HG03280 (cell line): ENCODE results near the gene LAMB1.
"Not testable (repeated sequence)": the region's sequence is repeated elsewhere in the genome, so short reads cannot be mapped to it uniquely, and the experiment has no call there.

ENCODE experiments used
- ATAC-seq: cut with Tn5 transposase; IDR thresholded peaks from one replicate; pipeline ENCODE4 v1.9.1; 2021; ENCODE audit warnings: mild to moderate bottlenecking, moderate library complexity; ENCODE audit not compliant: unreplicated experiment

The LAMB1 gene

DNA sequence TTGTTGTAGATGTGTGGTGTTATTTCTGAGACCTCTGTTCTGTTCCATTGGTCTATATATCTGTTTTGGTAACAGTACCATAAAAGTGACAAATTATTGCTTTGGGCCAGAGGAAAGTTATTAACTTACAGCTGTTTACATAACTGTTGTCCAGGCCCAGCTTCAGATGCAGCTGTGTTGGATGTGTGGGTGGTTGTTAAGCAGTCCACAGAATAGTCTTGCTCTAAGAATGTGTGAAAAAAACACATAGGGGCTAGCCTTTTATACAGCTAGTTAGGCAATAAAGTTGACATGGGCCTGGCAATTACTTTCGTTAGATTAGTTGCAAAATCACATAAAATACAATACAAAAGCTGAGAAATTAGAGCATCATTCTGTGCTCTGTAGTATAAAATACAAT is 80.1 kb downstream of the LAMB1 start:
- no peak for ATAC-seq

- not testable (repeated sequence) for ATAC-seq
Measured at GRCh38 chr7:107921826-107922225, 81.1 kb downstream of the LAMB1 start.

DNA sequence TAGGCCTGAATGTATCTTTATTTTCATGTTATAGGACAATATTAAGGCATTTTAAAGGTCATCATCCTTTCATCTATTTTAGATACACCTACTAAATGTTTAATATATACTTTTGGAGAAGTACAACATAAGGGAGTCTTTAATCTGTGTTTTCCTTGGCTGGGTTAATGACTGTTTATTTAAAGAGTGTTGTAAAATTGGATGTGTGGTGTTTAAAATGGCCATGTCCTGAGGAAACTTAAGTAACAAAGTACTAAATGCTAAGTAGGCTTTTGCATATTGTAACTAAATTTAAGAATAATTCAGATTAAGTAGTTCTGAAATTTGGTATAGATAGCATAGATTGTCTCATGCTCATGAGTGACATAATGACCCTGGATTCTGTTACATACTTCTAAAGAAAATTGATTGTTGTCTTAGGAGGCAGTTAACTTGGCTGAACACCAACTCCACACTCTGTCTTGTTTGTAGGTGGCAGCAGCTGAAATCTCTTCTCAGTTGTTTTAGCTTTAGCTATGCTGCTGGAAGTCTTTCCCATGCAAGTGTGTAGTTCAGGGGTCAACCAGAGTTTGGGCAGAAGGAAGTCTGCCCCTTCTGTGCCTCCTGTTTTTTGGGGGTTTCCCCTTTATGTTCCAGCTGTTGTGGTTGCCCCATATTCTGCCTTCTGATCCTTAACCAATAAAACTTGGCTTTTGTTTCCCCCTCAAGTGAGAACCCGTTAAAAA is 82.8 kb downstream of the LAMB1 start:
- ATAC-seq: no peak

- no peak for ATAC-seq
Measured at GRCh38 chr7:107918948-107919347, 84.0 kb downstream of the LAMB1 start.

- ATAC-seq: peak; percentile 70
Measured at GRCh38 chr7:107917763-107918651, 85.0 kb downstream of the LAMB1 start.

- ATAC-seq: no peak
Measured at GRCh38 chr7:107915541-107915940, 87.4 kb downstream of the LAMB1 start.

GRCh38 chr7:107914831-107915230 is 88.1 kb downstream of the LAMB1 start:
- no peak for ATAC-seq

DNA sequence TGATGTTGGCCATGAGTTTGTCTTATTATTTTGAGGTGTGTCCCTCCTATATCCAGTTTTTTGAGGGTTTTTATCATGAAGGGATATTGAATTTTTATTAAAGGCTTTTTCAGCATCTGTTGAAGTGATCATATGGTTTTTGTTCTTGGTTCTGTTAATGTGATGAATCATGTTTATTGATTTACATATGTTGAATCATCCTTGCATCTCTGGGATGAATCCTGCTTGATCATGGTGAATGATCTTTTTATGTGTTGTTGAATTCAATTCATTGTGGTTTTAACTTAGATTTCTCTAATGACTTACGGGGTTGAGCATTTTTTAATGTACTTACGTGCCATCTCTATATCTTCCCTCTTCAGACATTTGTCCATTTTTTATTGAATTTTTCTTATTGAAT is 89.1 kb downstream of the LAMB1 start:
- no peak for ATAC-seq

DNA sequence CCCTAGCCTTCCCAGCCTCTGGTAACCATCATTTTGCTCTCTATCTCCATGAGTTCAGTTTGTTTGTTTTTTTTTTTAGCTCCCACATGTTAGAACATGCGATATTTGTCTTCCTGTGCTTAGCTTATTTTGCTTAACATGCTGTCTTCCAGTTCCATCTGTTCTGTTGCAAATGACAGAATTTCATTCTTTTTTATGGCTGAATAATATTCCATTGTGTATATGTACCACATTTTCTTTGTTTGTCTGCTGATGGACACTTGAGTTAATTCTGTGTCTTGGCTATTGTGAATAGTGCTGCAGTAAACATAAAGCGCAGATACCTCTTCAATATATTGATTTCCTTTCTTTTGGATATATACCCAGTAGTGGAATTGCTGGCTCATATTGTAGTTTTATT is 91.0 kb downstream of the LAMB1 start:
- ATAC-seq: no peak

DNA sequence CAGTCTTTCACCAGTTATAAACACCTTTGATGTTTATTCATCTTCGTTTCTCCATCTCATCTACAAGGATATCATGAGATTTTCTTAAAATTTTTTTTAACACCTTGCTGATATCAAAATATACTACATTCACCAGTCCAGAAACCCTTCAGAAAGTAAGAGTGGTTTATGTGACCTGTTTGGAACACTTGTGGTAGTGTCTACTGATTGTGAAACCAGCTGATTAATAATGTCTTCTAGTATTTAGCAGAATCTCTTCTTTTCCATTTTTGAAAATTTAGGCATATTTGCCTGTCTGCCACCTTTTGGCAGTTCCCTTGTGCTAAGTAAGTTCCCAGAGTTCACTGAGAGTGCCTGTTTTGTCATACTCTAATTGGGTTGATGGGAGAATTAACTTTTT is 93.5 kb downstream of the LAMB1 start:
- no peak for ATAC-seq

DNA sequence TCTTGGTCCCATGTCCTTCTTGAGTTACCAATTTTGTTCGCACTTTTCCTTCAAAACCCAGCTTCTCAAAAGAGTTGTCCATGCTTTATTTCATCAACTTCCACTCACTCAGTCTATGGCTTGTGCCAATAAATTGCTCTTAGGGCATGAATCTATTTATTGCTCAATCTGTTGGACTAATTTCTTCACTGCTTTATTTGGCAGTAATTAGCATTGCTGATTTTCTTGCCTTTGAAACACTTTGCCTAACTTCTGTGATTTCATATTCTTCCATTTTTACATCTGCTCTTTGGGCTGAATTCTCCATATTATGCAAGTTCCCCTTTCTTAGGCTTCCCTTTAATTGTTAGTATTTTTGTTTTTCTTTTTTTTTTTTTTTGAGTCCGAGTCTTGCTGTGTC is 95.2 kb downstream of the LAMB1 start:
- no peak for ATAC-seq

- ATAC-seq: no peak
Measured at GRCh38 chr7:107902381-107902780, 100.6 kb downstream of the LAMB1 start.

DNA sequence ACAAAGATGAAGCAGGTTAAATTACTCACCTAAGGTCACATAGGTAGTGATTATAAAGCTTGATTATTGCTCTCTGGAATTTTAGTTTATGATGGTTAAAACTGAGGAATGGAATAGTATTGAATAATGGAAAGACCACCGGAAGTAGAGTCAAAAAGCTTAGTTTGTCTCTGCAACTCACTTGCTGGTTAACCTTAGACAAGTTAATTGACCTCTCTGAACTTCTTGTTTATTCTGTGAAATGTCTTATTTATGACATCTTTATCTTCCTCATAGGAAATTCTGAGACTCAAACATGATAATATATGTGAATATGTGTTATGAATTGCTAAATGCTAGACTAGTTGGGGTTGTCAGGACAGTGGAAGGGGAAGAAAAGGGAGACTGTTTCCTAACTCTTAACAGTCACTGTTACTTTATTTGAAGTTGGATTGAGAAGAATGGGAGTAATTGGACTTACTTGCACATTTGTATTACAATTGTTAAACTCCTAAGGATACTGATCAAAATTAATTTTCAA is 102.4 kb downstream of the LAMB1 start:
- ATAC-seq: no peak

GRCh38 chr7:107898997-107899594 is 103.9 kb downstream of the LAMB1 start:
- ATAC-seq: no peak

DNA sequence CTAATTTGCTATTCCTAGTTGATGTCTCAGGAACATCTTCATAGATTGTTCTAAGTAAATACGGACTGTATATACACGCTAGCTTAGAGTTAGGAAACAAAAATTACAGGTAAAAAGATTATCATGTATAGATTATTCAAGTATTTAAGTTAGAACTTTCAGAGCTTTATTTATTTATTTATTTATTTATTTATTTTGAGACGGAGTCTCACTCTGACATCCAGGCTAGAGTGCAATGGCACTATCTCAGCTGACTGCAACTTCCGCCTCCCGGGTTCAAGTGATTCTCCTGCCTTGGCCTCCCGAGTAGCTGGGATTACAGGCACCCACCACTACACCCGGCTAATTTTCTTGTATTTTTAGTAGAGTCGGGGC is 110.6 kb downstream of the LAMB1 start:
- not testable (repeated sequence) for ATAC-seq

DNA sequence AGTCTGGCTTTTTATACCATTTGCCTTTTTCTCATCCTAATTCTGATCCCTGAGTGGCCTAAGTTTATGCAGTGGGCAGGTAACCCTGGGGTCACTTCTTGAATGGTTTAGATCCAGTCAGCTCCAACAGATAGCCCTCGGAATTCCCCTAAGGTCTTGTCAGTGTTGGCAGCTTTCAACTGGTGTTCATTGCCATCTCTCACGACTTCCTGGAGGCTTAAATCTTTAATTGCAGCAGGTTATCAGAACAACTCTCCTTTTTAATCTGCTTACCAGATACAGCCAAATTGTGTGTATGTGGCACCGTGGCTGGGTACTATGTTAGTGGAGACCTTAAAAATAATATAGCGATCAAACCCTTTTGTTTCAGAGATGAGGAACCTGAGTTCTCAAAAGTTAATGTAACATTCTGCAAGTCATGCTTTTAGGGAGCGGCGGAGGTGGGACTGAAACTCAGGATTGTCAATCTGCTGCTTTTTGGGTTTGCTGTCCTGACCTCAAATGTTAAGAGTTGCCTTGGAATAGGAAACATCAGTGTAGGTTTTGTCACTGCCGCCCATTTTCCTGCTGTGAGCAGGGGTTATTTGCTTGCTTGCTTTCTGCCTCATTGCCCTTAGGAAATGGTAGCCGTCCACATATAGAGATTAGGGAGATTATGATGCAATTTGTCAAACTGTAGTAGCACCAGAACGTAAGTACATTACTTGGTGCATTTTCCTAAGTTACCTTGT is 111.2 kb downstream of the LAMB1 start:
- peak; percentile 3 for ATAC-seq

- peak; percentile 99 for ATAC-seq
Measured at GRCh38 chr7:107890962-107891635, 111.9 kb downstream of the LAMB1 start, which contains the start of gene DLD. TSS of gene DLD (plus strand) at chr7:107891183. CDS start at chr7:107891251, 68 bp downstream.

GRCh38 chr7:107890493-107890961 is 112.4 kb downstream of the LAMB1 start:
- peak; percentile 3 for ATAC-seq

GRCh38 chr7:107889992-107890391 is 113.0 kb downstream of the LAMB1 start:
- ATAC-seq: no peak

DNA sequence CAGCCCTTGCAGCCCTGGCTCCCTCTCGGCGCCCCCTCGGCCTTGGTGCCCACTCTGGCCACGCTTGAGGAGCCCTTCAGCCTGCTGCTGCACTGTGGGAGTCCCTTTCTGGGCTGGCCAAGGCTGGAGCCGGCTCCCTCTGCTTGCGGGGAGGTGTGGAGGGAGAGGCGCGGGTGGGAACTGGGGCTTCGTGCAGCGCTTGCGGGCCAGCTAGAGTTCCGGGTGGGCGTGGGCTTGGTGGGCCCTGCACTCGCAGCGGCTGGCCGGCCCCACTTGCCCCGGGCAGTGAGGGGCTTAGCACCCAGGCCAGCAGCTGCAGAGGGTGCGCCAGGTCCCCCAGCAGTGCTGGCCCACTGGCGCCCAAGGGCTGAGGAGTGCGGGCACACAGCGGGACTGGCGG is 115.1 kb downstream of the LAMB1 start:
- ATAC-seq: not testable (repeated sequence)
